ENCODE data around the gene EIF5AL1.

EIF5AL1 gene

DNA sequence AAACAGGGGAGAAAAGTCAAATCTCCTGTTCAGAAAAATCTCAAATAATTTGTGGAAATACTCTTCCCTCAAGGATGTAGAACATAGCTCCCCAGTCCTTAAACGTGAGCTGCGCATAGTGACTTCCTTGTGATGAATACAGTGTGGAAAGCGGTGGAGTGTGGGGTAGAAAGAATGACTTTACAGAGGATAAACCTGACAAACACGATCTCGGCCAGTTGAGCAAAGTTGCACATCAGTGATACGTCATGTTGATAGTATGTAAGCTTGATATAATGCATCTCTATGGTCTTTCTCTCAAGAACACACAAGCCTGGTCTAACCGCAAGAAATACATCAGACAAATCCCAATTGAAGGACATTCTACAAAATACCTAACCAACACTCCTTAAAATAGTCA lies 34.9 kb upstream of the EIF5AL1 start:
- no peak overlapping the region for H3K4me2 ChIP-seq (ENCODE audit: low read depth, low read length, poor library complexity, severe bottlenecking)
- H3K36me3 ChIP-seq (ENCODE audit: low read length): no peaks in the 10 kb centered on the region
- no peaks in the 10 kb centered on the region for H4K20me1 ChIP-seq (ENCODE audit: low read depth, low read length)
- H3K4me3 ChIP-seq (ENCODE audit: insufficient read depth, low read length, poor library complexity, severe bottlenecking): no peak overlapping the region
- no peaks in the 10 kb centered on the region for H3K79me2 ChIP-seq (ENCODE audit: insufficient read depth, low read length)
- no peak overlapping the region for H3K9ac ChIP-seq (ENCODE audit: low read length)
- H3K9me3 ChIP-seq (ENCODE audit: insufficient read depth, low read length): no peaks in the 10 kb centered on the region
- TF ChIP-seq EZH2phosphoT487 (conservative IDR thresholded peaks at IDR 0.05; ENCODE audit: low read length): no peak
- H3K9me2 ChIP-seq (replicated peaks; ENCODE audit: insufficient read depth, low read length): no peaks in the 10 kb centered on the region
- no peaks in the 10 kb centered on the region; the same call in 1 of the 2 replicates for H3K27me3 ChIP-seq (ENCODE audit: low read length)
- H3K27ac ChIP-seq (ENCODE audit: low read depth, low read length): no peak overlapping the region
- H2AFZ ChIP-seq (ENCODE audit: low read depth, low read length, severe bottlenecking): no peak overlapping the region
- no peaks in the 10 kb centered on the region for H3F3A ChIP-seq (ENCODE audit: insufficient read depth)

DNA sequence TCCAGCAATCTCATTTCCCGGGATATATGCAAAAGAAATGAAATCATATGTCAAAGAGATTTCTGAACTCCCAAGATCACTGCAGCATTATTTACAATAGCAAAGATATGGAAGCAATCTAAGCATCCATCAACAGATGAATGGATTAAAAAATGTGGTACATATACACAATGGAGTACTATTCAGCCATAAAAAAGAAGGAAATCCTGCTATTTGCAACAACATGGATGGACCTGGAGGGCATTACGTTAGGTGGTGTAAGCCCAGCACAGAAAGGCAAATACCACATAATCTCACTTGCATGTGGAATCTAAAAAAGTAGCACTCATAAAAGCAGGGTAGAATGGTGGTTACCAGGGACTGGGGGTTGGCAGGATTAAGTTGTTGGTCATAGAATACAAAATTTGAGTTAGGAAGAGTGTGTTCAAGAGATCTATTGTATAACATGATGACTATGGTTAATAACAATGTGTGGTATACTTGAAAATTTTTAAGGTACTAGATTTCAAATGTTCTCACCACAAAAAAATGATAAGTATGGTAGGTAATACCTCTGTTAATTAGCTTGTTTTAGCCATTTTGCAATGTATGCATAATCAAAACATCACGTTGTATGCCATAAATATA lies 32.9 kb upstream of the EIF5AL1 start:
- Histone ChIP-seq H3K27ac (ENCODE audit: low read depth, low read length) (no peak overlapping the region), H3F3A (ENCODE audit: insufficient read depth) (no peaks in the 10 kb centered on the region), H3K9ac (ENCODE audit: low read length) (no peak overlapping the region), H3K9me3 (ENCODE audit: insufficient read depth, low read length) (no peaks in the 10 kb centered on the region), H3K9me2 (replicated peaks; ENCODE audit: insufficient read depth, low read length) (no peaks in the 10 kb centered on the region), H3K27me3 (ENCODE audit: low read length) (no peaks in the 10 kb centered on the region; the same call in 1 of the 2 replicates), H4K20me1 (ENCODE audit: low read depth, low read length) (no peaks in the 10 kb centered on the region), H2AFZ (ENCODE audit: low read depth, low read length, severe bottlenecking) (no peak overlapping the region), H3K79me2 (ENCODE audit: insufficient read depth, low read length) (no peaks in the 10 kb centered on the region), H3K4me2 (ENCODE audit: low read depth, low read length, poor library complexity, severe bottlenecking) (no peak overlapping the region), H3K36me3 (ENCODE audit: low read length) (no peaks in the 10 kb centered on the region), H3K4me3 (ENCODE audit: insufficient read depth, low read length, poor library complexity, severe bottlenecking) (no peak overlapping the region)
- TF ChIP-seq CTCF (IDR thresholded peaks at IDR 0.05; ENCODE audit: insufficient read depth, low read length, poor library complexity, severe bottlenecking): no peak
- TF ChIP-seq EZH2phosphoT487 (conservative IDR thresholded peaks at IDR 0.05; ENCODE audit: low read length): no peak

- no peak for TF ChIP-seq EZH2phosphoT487 (conservative IDR thresholded peaks at IDR 0.05; ENCODE audit: low read length)
- no peak for TF ChIP-seq CTCF (IDR thresholded peaks at IDR 0.05; ENCODE audit: insufficient read depth, low read length, poor library complexity, severe bottlenecking)
- H3K27me3 ChIP-seq (ENCODE audit: low read length): no peaks in the 10 kb centered on the region
- no peaks in the 10 kb centered on the region for H3F3A ChIP-seq (ENCODE audit: insufficient read depth)
- no peak overlapping the region for H2AFZ ChIP-seq (ENCODE audit: low read depth, low read length, severe bottlenecking)
- no peaks in the 10 kb centered on the region for H3K9me2 ChIP-seq (replicated peaks; ENCODE audit: insufficient read depth, low read length)
- H3K9me3 ChIP-seq (ENCODE audit: insufficient read depth, low read length): no peaks in the 10 kb centered on the region
- no peak overlapping the region for H3K9ac ChIP-seq (ENCODE audit: low read length)
- H4K20me1 ChIP-seq (ENCODE audit: low read depth, low read length): no peaks in the 10 kb centered on the region
- H3K36me3 ChIP-seq (ENCODE audit: low read length): no peaks in the 10 kb centered on the region
- H3K79me2 ChIP-seq (ENCODE audit: insufficient read depth, low read length): no peaks in the 10 kb centered on the region
- H3K4me2 ChIP-seq (ENCODE audit: low read depth, low read length, poor library complexity, severe bottlenecking): no peak overlapping the region
- no peak overlapping the region for H3K27ac ChIP-seq (ENCODE audit: low read depth, low read length)
- H3K4me3 ChIP-seq (ENCODE audit: insufficient read depth, low read length, poor library complexity, severe bottlenecking): no peak overlapping the region
Observed at GRCh38 chr10:79482304-79482703, 30.0 kb upstream of the EIF5AL1 start.

DNA sequence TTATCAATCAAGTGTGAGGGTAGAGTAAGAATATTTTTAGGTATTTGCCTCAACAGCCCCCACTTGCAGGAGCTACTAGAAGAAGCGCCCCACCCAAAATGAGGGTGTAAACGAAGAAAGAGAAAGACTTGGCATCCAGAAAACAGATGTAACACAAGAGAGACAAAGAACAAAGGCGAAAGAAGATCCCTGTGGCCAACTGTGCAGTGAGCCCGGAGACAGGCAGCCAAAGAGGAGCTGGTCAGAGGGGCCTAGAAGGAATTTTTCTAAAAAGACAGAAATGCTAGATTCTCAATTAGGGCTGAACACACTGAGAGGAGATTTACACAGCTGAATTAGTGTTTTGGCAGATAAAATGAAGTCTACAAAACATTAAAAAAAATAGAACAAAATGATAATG lies 29.6 kb upstream of the EIF5AL1 start:
- H3K79me2 ChIP-seq (ENCODE audit: insufficient read depth, low read length): no peaks in the 10 kb centered on the region
- no peaks in the 10 kb centered on the region for H4K20me1 ChIP-seq (ENCODE audit: low read depth, low read length)
- no peak overlapping the region for H3K27ac ChIP-seq (ENCODE audit: low read depth, low read length)
- H3K27me3 ChIP-seq (ENCODE audit: low read length): no peaks in the 10 kb centered on the region
- no peaks in the 10 kb centered on the region for H3K9me3 ChIP-seq (ENCODE audit: insufficient read depth, low read length)
- H3K9me2 ChIP-seq (replicated peaks; ENCODE audit: insufficient read depth, low read length): no peaks in the 10 kb centered on the region
- H3K4me2 ChIP-seq (ENCODE audit: low read depth, low read length, poor library complexity, severe bottlenecking): no peak overlapping the region
- H3K9ac ChIP-seq (ENCODE audit: low read length): no peak overlapping the region
- no peak overlapping the region for H3K4me3 ChIP-seq (ENCODE audit: insufficient read depth, low read length, poor library complexity, severe bottlenecking)
- H3F3A ChIP-seq (ENCODE audit: insufficient read depth): no peaks in the 10 kb centered on the region
- no peaks in the 10 kb centered on the region for H3K36me3 ChIP-seq (ENCODE audit: low read length)
- TF ChIP-seq EZH2phosphoT487 (conservative IDR thresholded peaks at IDR 0.05; ENCODE audit: low read length) (no peak), CTCF (IDR thresholded peaks at IDR 0.05; ENCODE audit: insufficient read depth, low read length, poor library complexity, severe bottlenecking) (no peak)
- no peak overlapping the region for H2AFZ ChIP-seq (ENCODE audit: low read depth, low read length, severe bottlenecking)

Measured in SU-DHL-6 (cell line).